HG03571 (cell line): ENCODE data around the gene SYT8.
"Not testable (repeated sequence)": the region's sequence is repeated elsewhere in the genome, so short reads cannot be mapped to it uniquely, and the experiment has no call there.

Experiments
- ATAC-seq: cut with Tn5 transposase; IDR thresholded peaks from one replicate; pipeline ENCODE4 v1.9.1; 2021; ENCODE audit not compliant: unreplicated experiment

The SYT8 gene

DNA sequence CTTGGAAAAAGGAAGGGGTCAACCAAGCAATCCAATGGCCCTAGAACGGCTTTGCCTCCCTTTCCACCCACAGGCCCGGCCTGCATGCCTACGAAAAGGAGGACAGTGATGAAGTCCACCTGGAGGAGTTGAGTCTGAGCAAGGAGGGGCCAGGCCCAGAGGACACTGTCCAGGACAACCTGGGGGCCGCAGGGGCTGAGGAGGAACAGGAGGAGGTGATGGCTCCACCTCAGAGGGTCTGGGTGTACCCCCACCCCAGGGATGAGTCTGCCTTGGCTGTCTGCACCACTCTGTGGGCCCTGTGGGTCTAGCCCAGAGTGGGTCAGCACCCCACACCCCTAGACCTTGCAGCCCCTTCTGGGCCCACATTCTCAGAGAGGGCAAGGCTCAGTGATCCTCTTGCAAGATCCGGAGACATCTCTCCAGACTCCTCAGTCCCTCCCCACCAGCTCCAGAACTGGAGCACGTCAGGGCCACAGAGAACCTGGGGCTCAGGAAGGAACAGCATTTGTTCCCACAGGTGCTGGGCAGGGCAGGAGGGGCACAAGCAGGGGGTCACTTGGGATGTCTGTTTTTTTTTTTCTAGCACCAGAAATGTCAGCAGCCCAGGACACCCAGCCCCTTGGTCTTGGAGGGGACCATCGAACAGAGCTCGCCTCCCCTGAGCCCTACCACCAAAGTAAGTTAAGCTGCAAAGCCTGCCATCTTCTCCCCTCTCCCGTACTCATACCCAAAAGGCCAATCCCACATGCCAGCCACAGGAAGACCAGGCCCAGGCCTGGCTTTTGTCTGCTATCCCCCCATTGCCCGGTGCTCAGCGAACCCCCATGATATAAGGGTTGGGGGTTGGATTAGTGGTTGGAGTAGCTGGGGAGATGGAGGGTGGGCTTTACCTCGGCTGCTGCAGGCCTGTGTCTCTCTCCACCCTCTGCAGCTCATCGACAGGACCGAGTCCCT lies 48.8 kb downstream of the SYT8 start:
- ATAC-seq, result no peak

DNA sequence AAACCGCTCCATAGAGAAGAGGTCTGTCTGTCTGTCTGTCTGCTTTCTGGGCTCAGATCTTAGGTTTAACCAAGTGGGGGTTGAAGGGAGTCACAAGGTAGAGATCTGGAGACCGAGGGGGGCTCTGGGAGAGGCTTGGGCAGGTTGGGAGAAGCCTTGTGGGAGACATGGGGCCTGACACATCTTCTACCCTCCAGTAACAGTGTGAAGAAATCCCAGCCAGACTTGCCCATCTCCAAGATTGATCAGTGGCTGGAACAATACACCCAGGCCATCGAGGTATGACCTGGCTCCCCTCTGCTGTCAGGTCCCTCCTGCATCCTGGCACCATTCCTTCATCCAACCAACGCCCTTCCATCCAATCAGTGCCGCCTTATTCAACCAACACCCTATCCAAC lies 49.5 kb downstream of the SYT8 start:
- ATAC-seq, result no peak

DNA sequence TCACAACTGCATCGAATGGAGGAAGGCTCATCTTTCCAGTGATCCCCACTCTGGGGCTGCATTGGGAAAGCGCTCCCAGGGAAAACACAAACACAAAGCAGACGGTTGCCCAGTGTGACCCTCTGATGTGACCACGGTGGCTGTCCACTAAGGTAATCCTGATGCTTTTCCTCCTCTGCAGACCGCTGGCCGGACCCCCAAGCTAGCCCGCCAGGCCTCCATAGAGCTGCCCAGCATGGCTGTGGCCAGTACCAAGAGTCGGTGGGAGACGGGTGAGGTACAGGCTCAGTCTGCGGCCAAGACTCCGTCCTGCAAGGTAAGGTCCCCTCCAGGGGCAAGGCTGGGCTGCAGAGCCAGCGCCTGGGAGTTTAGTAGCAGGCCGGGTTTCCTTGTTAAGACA lies 51.8 kb downstream of the SYT8 start:
- ATAC-seq, result not testable (repeated sequence)
